DND-41 (cell line): ENCODE measurements around the gene SNX9.

Experiments
- CTCF ChIP-seq: IDR thresholded peaks from 2 replicates; pipeline ENCODE4 v1.5.1; 2012; ENCODE audit warnings: borderline replicate concordance, low read length, moderate library complexity, mild to moderate bottlenecking; ENCODE audit not compliant: poor library complexity, severe bottlenecking; ENCODE audit errors: extremely low read depth
- EZH2 ChIP-seq: IDR thresholded peaks from 3 replicates; pipeline ENCODE4 v1.6.1; 2012; ENCODE audit warnings: borderline replicate concordance, low read depth, mild to moderate bottlenecking, moderate library complexity, low read length, inconsistent platforms; ENCODE audit not compliant: severe bottlenecking

- no peak for TF ChIP-seq CTCF
- no peak for TF ChIP-seq EZH2
Observed at GRCh38 chr6:157941101-157941863, 118.2 kb downstream of the SNX9 start.
